Measurements from ENCODE around the gene RAB36.

RAB36 gene, protein sequence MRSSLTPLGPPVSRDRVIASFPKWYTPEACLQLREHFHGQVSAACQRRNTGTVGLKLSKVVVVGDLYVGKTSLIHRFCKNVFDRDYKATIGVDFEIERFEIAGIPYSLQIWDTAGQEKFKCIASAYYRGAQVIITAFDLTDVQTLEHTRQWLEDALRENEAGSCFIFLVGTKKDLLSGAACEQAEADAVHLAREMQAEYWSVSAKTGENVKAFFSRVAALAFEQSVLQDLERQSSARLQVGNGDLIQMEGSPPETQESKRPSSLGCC

DNA sequence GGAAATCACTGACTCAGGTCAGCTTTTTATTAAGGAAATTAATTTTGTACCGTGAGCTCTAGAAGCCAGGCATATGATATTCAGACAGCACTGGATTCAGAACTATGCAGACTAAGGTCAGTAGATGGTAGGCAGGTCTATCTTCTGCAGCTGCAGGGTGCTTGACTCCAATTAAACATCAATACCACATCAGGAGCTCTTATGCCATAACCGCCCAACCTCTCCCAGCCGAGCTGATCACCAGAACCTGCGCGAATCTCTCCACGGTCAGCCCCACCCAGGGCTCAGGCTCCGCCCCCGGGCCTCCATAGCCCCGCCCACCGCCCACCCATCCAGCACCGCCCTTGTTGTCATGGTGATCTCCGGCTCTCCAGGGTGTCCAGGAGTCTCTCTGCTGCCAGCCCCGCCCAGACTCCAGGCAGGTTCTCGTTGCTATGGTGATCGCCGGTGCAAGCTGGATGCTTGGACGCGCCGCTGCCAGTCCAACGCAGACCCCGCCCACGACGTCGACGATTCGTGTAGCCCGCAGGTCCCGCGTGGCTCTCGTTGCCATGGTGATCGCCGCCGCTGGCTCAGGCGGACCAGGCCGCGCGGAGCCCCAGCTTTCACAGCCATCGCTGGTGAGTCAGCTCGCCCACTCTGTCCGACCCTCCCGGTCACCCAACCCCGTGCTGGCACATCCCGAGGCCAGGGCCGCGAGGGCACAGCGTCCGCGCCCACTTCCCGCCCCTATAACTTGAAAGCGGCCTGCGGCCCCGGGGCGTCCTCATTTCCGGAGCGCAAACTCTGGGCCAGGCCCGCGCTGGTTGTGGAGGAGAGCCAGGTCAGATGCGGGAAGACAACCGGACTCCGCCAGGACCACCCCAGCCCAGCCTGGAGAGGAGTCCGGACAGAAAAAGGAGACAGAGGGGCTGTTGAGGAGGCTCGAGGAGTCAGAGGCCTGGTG, at the start of gene RAB36:
RAB36 (plus strand) TSS at position 546 of the 946 bp plus-strand sequence. CDS start 1,140 bp downstream, outside the sequence.
- peak; percentile 96 for DNase-seq (ENCODE audit: low read depth)

DNA sequence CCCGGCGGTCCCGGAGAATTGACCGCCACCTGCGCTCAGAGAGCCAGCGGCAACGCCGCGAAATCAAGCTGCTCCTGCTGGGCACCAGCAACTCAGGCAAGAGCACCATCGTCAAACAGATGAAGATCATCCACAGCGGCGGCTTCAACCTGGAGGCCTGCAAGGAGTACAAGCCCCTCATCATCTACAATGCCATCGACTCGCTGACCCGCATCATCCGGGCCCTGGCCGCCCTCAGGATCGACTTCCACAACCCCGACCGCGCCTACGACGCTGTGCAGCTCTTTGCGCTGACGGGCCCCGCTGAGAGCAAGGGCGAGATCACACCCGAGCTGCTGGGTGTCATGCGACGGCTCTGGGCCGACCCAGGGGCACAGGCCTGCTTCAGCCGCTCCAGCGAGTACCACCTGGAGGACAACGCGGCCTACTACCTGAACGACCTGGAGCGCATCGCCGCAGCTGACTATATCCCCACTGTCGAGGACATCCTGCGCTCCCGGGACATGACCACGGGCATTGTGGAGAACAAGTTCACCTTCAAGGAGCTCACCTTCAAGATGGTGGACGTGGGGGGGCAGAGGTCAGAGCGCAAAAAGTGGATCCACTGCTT, 49.4 kb upstream of the RAB36 start:
- DNase-seq (ENCODE audit: low read depth): no peak

DNA sequence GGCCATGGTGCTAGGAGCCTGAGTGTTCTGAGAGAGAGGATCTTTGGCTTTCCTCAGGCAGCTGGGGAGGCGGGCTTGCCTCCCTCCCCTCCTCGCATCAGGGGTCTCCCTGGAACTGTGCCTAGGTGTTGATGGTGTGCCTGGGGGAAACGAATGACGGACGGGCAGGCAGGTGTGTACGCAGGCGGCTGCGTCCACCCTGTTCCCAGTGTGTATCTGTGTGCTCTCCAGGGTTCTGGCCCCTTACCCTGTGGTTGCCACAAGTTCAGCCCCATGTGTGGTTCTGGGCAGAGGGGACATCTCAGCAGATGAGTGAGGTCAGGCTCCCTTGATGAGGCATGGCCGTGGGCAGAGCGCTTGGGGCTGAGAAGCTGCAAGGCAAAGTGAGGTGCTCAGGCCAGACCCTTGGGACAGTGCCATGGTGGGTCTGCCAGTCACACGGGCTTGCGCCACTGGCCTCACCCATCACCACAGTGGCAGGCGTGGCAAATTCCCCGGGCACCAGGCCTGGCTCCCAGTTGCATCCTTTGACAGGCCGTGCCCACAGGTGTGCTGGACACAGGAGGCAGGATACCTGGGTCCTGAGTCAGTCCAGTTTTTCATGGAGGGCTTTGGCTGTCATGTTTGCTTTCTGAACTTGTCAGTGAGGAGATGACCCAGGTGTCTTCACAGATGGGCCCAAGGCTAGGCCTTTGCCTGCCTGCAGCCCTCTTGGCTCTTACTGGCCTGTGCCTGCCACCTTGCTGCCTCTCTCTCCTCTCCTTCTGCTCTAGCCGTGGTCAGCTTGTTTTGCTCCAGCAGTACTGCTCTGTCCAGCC, 47.7 kb upstream of the RAB36 start:
- no peak for DNase-seq (ENCODE audit: low read depth)

DNA sequence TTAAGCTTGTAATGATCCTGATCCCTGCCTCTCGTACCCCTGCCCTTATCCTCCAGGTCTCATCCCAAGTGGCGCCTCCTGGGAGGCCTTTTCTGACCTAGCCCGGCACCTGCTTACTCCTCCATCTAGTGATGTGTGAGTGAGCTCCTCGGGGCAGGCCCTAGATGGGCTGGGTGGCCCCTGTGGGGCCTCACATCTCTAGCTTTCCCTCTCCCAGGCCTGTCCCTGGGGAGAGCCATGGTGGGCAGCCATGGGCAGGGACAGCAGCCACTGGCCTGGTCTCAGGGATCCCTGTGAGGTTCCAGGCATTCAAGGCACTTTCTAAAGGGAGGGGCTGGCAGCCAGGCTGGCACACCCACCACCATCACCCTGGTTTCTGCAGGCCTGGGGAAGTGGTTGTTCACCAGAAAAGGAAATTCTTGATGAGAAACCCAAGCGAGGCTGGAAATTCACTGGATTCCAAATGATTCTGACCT, 47.0 kb upstream of the RAB36 start:
- no peak for DNase-seq (ENCODE audit: low read depth)

DNA sequence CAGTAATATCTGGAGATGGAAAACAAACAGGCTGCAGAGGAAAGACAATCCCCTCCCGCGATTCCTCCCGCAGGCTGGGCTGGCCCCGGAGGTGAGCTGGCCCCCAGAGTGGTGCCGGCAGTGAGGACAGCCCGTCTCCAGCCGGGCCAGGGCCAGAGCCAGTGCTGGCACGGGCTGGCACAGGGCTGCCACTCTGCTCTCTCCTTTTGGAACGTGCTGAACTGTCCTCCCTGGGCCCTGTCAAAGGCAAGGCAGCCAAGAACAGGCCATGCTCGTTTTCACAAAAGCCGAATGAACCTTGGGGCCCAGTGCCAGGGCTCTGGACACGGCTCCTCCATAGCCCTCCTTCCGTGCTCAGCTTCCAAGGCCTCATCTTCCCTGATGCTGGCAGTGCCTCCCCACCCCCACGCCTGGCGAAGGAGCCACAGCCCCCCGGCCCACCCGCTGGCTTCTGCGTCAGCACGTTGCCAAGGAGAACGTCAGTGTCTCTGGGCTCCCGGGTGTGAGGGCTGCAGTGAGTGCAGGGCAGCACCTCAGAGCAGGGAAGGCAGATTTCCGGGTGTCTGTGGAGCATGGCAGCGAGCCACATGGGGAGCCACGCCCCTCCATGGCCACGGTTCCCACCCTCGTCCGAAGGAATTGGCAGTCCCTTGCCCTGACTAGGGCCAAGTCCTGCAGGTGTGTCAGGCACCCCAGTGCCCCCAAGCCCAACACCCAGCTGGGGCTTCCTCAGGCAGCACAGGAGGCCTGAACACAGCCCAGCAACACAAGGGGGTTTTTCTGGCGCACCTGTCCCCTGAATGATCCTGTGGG, 46.4 kb upstream of the RAB36 start:
- DNase-seq (ENCODE audit: low read depth): no peak

DNA sequence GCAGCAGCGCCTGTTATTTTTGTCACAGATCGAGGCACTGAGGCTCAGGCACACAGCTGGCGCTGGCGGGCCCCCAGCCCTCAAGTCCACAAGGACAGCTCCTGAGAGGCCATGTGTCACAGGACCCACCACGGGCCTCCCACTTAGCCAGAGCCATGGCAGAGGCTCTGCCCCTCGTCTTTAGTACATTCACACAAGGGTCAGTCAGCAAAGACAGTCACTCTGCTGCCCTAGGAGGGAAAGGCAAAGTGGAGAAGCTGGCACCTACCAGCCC, 45.8 kb upstream of the RAB36 start:
- no peak for DNase-seq (ENCODE audit: low read depth)

DNA sequence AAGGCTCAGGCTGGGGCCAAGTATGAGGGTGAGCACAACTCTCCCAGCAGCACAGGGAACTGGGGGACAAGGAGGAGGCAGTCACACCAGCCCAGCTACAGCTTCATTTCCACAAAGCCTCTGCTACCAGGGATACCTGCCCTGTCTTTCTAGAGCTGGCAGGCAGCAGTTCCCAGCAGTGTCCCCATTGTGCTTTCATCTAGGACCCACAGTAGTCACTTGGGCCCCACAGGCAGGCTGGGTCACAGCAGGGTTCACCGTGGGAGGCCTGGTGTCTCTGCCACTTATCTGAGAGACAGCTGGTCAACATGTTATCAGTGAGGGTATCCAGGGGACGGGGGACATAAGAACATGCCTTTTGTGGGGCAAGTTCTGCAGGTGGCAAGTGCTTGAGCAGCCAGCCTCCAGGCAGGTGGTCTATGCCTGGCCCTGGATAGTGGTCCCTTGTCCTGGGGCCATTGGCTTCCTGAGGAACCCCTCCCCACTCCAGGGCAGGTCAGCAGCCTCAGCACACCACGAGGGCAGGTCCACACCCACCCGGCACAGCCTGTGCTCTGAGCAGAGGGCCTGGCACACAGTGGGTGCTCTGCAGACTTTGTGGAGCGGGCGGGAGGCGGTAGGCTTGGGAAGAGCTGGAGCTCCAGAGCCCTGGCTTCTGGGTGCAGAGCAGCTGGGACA, 45.0 kb upstream of the RAB36 start:
- no peak for DNase-seq (ENCODE audit: low read depth)

DNA sequence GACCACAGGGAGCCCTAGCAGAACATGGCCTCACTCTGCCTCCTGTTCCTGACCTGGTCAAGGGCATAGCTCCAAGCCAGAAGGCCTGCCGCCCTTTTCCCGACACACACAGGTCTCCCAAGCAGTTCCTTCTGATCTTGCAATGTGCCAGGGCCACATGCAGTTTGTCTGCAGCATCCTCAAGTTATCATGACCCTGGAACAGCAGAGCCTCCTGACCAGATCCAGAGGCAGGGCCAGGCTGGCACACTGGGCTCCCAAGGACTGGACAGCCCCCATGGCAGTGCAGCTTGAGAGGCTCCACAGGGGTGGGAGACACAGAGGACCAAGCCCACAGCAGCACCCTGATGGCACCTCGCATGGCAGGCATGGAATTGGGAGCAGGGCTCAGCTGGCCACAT, 43.8 kb upstream of the RAB36 start:
- DNase-seq (ENCODE audit: low read depth): no peak

DNA sequence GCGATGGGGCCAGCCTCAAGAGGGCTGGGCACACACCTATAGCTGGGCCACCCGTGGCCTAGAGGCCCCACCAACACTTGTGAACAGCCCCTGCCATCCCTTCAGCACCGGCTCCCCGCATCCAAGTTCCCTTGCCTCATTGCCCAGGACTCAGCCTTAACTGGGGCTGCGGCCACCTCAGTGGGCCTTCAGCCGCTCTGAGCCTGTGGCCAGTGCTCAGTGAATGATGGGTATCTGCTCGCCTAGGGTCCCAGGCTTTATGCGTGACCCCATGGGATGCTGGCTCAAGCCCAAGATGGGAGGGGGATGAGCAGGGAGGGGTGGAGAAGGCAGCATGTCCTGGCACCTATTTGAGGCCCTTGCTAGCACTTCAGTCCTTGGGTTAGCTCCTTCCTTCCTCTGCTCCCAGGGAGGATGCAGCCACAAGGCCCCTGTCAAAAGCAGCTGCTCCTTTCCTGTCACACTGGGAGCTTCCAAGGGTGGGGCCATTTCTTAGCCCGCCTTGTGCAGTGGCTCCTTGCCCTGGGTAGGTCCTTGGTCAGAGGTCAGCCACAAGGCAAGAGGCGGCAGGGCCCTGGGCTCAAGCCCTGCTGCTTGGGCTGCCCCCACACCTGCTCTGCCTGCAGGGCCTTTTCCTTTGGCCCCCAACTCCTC, 43.1 kb upstream of the RAB36 start:
- DNase-seq (ENCODE audit: low read depth): no peak

DNA sequence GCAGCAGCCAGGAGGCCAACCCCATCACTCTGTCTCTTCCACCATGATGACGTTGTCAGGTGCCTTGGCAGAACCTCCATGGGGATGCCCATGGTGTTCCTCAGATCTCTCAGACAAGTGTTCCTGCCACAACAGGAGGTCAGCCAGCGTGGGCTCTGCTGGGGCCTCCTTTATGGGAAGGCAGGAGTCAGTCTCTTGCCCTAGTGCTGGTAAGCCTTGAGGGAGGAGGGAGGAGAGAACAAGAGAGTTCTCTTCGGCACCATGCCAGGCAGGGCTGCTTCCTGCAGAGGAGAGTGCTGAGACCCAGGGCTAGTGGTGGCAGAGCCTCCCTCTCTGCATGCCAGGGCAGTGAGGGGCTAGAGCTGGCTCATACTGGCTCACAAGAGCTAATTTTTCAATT, 42.5 kb upstream of the RAB36 start:
- no peak for DNase-seq (ENCODE audit: low read depth)

DNA sequence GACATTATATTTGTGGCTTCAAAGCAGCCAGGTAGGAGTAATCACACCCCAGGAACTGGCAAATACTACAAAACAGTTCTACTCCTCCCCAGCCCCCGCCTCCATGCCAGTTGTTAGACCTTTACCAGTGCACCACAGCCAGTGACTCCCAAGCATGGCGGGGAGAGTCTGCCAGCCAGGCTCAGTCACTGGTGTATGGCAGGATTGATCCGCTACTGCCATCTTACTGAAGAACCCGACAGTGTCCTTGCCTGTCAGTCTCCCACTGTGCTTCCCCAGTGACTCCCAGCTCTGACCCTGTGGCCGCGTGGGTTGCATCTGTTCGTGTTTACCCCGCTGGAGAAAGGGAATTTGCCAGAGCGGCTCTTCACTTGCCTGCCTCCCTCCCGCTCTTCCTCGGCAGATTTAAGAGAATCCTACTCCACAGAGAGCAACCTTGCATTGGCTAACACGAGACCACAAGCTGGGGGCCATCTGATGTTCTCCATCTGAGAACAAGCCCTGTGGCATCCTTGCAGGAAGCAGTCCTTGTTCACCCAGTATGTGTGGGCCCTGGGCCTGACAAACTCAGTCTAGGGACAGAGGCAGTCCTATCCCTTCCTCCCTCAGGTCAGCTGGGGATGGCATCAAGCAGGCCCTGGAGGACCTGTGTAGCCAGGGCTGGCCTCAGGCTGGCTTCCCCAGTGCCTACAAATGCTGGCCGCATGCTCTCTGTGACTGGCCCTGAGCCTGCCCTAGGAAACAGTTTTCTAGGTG, 41.9 kb upstream of the RAB36 start:
- DNase-seq (ENCODE audit: low read depth): no peak

DNA sequence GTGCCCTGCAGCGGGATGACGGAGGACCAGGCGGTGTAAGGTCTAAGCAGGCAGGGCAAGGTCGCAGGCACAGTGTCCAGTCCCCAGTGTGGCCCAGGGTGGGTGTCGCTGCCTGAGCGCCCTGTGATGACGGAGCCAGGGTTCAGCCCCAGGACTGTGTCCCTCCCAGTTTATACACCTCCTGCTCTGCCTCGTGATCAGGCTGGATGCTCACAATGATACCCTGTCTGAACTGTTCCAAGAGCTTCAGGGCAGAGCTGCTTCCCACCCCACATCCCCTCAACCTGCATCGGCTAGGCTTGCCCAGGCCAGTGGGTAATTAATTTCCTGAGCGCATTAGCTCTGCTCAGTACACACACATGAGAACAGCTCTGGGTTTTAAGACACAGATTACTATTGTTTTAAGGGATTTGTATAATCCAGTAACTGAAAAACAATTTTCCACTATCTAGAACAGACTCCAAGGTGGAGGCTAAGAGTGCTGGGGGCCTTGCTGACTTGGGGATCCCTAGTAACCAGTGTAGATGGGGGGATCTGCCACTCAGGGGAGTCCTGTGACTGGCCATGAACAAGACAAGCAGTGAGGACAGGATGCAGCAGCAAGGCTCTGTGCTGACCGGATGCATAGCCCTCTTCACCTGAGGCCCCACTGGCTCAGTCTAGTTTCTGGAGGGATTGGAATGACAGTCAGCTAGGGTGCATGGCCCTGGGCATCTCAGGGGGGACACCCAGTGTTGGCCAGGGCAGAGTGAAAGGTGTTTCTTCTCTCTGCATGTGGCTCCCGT, 40.9 kb upstream of the RAB36 start:
- no peak for DNase-seq (ENCODE audit: low read depth)

DNA sequence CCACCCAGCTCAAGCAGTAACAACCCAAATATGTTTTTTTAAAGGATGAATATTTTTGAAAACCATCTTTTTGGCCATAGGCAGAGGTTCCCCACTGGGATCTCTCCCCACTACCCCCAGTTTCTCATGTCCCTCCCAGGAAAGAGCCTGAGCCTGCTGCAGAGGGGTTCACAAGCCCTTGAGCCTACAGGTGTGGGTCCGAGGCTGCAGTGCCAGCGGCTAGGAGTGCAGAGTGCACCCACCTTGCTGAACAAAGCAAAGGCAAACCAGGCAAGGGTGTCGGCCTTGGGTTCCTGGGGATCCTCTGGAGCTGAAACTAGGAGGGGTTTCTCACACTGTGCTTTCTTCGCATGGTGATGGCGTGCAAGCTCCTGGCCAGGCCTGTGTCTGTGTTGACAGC, 40.0 kb upstream of the RAB36 start:
- no peak for DNase-seq (ENCODE audit: low read depth)

DNA sequence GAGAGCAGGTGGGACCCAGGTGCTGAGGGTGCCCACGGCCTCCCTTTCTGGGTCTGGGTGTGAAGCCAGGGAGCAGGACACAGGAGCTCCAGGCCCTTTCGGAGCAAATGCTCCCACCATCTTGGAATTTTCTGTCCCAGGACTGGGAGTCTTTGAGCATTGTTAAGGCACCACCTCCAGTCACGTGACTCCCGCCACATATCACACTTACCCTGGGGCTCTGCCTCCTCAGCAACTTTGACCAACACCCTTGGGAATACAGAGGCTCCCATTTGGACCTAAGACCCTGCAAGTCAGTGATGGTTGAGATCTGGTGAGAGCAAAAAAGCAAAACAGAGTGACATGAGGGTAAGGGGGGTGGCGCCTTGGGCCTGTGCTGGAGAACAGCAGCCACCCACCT, 39.4 kb upstream of the RAB36 start:
- no peak for DNase-seq (ENCODE audit: low read depth)

DNA sequence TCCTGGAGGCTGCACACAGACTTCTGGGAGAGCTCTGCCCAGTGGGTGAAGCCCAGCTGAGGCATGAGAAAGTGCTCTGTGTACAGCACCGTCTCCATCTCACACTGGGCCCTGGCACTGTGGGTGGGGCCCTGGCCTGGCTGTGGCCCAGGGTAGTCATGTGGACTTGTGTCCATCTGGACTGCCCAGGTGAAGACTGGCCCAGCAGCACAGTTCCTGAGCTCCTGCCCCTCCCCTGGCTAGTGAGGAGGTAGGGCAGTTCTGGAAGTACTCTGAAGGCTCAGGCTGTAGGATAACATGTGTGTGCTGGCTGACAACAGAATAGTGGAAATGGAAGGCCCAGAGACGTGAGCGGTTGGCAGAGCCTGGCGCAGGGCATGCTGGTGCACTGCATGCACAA, 38.9 kb upstream of the RAB36 start:
- no peak for DNase-seq (ENCODE audit: low read depth)

DNA sequence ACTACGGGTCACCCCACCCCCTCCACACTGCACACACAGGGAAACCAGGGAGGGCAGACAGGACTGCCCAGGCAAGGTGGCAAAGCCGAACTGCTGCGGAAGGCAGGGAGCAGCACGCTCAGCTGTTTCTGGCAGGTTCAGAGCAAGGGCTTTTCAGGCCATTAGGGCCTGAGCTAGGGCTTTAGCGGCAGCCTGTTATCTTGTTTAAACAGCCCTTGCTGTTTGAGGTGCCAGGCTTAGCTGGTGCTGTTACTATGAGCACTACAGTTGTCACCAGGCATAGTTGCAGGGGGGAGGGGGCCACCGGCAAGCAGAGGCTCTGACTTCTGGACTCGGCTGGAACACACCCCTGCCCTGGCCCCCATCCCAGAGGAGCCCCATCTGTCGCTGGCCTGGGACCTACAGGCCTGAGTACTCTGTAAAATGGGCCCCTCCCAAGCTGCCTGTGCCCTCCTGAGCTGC, 38.3 kb upstream of the RAB36 start:
- DNase-seq (ENCODE audit: low read depth): no peak

DNA sequence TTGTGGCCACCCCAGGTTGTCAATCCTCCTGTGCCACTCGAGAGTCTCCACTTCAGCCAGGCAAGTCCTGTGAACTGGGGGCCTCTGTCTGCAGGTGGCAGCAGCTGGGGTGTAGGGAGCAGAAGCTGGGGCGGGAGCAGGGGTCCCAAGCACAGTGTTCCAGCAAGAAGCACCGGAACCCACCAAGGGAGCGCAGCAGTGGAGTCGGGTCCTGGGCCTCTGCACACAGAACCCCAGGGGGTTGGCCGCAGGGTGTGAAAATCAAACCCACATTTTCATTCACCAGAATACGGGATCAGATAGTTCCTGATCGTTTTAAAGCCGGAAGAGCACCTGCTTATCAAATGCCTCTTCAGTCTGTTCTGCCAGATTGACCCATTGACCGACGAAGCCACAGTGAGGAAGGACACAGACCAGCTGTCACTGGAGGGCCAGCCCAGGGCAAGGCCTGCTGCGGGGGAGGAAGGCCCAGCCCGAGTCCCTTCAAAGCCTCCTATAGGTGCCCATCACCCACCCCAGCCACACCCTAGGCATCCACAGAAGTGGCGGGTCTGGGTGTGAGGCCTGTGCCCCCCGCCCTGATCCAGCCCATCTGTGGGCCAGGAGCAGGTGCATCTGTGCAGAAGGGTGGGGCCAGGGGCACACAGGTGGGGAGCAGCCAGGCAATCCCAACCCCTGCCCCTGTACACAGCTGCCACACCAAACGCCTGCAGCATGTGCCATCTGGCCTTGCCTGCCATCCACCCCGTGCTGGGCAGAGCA, 37.6 kb upstream of the RAB36 start:
- DNase-seq (ENCODE audit: low read depth): no peak

Measured in GM04504 (cell line).